Liver (tissue), 3 donors: ENCODE results near the gene ULK4.

Experiments
- EGR1 ChIP-seq, 2 donors: IDR thresholded peaks; 2 replicates each; pipeline ENCODE4 v1.6.1; 2016 to 2018; ENCODE audit warnings: antibody characterized with exemption in 2 of 2, low read depth in 2 of 2
- FOXA1 ChIP-seq: IDR thresholded peaks from 2 replicates; pipeline ENCODE4 v1.6.1; 2016; ENCODE audit warnings: antibody characterized with exemption
- GABPA ChIP-seq, 2 donors: IDR thresholded peaks in 1 of 2; conservative IDR thresholded peaks in 1 of 2; 2 replicates each; pipeline ENCODE4 v1.6.1; 2016; ENCODE audit warnings: antibody characterized with exemption in 2 of 2, mild to moderate bottlenecking in 1 of 2, moderate library complexity in 1 of 2
- JUND ChIP-seq, 2 donors: IDR thresholded peaks; 2 replicates each; pipeline ENCODE4 v1.6.1; 2016; ENCODE audit warnings: antibody characterized with exemption in 2 of 2
- RAD21 ChIP-seq, 2 donors: IDR thresholded peaks; 2 replicates each; pipeline ENCODE4 v1.6.1; 2016; ENCODE audit warnings: antibody characterized with exemption in 2 of 2, mild to moderate bottlenecking in 2 of 2
- RXRA ChIP-seq, 2 donors: IDR thresholded peaks; 2 replicates each; pipeline ENCODE4 v1.6.1; 2017 to 2018; ENCODE audit warnings: antibody characterized with exemption in 2 of 2, mild to moderate bottlenecking in 1 of 2
- SP1 ChIP-seq: IDR thresholded peaks from 2 replicates; pipeline ENCODE4 v1.6.1; 2018; ENCODE audit warnings: antibody characterized with exemption, mild to moderate bottlenecking
- TAF1 ChIP-seq: conservative IDR thresholded peaks from 2 replicates; pipeline ENCODE4 v1.6.1; 2016; ENCODE audit warnings: antibody characterized with exemption, mild to moderate bottlenecking
- TF ChIP-seq, protein P1 (sequence below): fragments of 150-350 bp; IDR thresholded peaks from 2 replicates; pipeline ENCODE4 v1.5.1; 2017; ENCODE audit warnings: improper control_type of control experiment, low read depth, low read length; ENCODE audit not compliant: missing input control
- TF ChIP-seq, protein P2 (sequence below): IDR thresholded peaks from 2 replicates; pipeline ENCODE4 v1.6.1; 2016; ENCODE audit warnings: antibody characterized with exemption
- TF ChIP-seq, protein P3 (sequence below): IDR thresholded peaks from 2 replicates; pipeline ENCODE4 v1.6.1; 2016; ENCODE audit warnings: antibody characterized with exemption, mild to moderate bottlenecking
- donor health status: healthy.
- donor health status: healthy.

DNA sequence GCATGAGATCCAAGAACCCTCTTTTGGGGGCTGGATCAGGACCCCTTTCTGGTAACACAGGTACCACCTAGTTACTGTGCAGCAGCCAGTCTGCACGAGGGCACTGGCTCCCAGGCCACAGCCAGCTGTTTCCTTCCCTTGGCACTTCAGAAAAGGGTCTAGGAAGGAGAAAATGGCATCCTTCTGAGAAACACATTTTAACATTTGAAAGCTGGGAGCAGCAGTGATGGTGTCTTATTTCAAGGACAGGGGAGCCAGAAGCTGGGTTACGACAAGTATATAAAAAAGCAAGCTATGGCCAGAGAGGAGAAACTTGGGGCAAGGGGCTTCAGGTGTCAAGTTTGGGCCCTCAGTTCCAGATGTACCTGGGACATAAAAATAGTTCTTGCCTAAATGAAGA, 479.8 kb downstream of the ULK4 start:
- TF ChIP-seq, protein P1, sequence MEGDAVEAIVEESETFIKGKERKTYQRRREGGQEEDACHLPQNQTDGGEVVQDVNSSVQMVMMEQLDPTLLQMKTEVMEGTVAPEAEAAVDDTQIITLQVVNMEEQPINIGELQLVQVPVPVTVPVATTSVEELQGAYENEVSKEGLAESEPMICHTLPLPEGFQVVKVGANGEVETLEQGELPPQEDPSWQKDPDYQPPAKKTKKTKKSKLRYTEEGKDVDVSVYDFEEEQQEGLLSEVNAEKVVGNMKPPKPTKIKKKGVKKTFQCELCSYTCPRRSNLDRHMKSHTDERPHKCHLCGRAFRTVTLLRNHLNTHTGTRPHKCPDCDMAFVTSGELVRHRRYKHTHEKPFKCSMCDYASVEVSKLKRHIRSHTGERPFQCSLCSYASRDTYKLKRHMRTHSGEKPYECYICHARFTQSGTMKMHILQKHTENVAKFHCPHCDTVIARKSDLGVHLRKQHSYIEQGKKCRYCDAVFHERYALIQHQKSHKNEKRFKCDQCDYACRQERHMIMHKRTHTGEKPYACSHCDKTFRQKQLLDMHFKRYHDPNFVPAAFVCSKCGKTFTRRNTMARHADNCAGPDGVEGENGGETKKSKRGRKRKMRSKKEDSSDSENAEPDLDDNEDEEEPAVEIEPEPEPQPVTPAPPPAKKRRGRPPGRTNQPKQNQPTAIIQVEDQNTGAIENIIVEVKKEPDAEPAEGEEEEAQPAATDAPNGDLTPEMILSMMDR: no peak
- TF ChIP-seq RXRA (IDR thresholded peaks at IDR 0.05) (no peak), RAD21 (IDR thresholded peaks at IDR 0.05) (no peak), TAF1 (no peak), JUND (IDR thresholded peaks at IDR 0.05) (no peak), GABPA (IDR thresholded peaks at IDR 0.05 in 1 of 2, conservative IDR thresholded peaks at IDR 0.05 in 1 of 2) (no peak), EGR1 (IDR thresholded peaks at IDR 0.05; ENCODE audit: low read depth in 2 of 2) (no peak), SP1 (no peak), FOXA1 (no peak)
- TF ChIP-seq, protein P2, sequence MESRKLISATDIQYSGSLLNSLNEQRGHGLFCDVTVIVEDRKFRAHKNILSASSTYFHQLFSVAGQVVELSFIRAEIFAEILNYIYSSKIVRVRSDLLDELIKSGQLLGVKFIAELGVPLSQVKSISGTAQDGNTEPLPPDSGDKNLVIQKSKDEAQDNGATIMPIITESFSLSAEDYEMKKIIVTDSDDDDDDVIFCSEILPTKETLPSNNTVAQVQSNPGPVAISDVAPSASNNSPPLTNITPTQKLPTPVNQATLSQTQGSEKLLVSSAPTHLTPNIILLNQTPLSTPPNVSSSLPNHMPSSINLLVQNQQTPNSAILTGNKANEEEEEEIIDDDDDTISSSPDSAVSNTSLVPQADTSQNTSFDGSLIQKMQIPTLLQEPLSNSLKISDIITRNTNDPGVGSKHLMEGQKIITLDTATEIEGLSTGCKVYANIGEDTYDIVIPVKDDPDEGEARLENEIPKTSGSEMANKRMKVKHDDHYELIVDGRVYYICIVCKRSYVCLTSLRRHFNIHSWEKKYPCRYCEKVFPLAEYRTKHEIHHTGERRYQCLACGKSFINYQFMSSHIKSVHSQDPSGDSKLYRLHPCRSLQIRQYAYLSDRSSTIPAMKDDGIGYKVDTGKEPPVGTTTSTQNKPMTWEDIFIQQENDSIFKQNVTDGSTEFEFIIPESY: no peak
- TF ChIP-seq, protein P3, sequence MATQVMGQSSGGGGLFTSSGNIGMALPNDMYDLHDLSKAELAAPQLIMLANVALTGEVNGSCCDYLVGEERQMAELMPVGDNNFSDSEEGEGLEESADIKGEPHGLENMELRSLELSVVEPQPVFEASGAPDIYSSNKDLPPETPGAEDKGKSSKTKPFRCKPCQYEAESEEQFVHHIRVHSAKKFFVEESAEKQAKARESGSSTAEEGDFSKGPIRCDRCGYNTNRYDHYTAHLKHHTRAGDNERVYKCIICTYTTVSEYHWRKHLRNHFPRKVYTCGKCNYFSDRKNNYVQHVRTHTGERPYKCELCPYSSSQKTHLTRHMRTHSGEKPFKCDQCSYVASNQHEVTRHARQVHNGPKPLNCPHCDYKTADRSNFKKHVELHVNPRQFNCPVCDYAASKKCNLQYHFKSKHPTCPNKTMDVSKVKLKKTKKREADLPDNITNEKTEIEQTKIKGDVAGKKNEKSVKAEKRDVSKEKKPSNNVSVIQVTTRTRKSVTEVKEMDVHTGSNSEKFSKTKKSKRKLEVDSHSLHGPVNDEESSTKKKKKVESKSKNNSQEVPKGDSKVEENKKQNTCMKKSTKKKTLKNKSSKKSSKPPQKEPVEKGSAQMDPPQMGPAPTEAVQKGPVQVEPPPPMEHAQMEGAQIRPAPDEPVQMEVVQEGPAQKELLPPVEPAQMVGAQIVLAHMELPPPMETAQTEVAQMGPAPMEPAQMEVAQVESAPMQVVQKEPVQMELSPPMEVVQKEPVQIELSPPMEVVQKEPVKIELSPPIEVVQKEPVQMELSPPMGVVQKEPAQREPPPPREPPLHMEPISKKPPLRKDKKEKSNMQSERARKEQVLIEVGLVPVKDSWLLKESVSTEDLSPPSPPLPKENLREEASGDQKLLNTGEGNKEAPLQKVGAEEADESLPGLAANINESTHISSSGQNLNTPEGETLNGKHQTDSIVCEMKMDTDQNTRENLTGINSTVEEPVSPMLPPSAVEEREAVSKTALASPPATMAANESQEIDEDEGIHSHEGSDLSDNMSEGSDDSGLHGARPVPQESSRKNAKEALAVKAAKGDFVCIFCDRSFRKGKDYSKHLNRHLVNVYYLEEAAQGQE: no peak
